NOMO-1 treated with DMSO at 0.1 percent for 48 hours (cell line): Measurements from ENCODE around the gene LCN9.
"Not testable (repeated sequence)": the region's sequence is repeated elsewhere in the genome, so short reads cannot be mapped to it uniquely, and the experiment has no call there.

Experiments used
- DNase-seq: peaks from one replicate; lab custom pipeline; 2025; ENCODE audit not compliant: unreplicated experiment; lab: John Stamatoyannopoulos, UW

Gene LCN9

GRCh38 chr9:135644631-135645218 is 18.4 kb upstream of the LCN9 start:
- DNase-seq: no peak

GRCh38 chr9:135647884-135648283 is 15.2 kb upstream of the LCN9 start:
- DNase-seq: no peak

- no peak for DNase-seq
Measured at GRCh38 chr9:135648494-135649410, 14.4 kb upstream of the LCN9 start.

- no peak for DNase-seq
Measured at GRCh38 chr9:135649508-135649907, 13.6 kb upstream of the LCN9 start.

- DNase-seq: no peak
Measured at GRCh38 chr9:135650408-135650807, 12.7 kb upstream of the LCN9 start.

GRCh38 chr9:135655317-135655716 is 7.8 kb upstream of the LCN9 start:
- DNase-seq: no peak

- DNase-seq: no peak
Measured at GRCh38 chr9:135657416-135657815, 5.7 kb upstream of the LCN9 start.

GRCh38 chr9:135659252-135659651 is 3.9 kb upstream of the LCN9 start:
- no peak for DNase-seq

- DNase-seq: no peak
Measured at GRCh38 chr9:135660407-135660806, 2.7 kb upstream of the LCN9 start.

GRCh38 chr9:135661816-135662560 is 1.1 kb upstream of the LCN9 start:
- DNase-seq: no peak

GRCh38 chr9:135663451-135663770 is 302 bp downstream of the LCN9 start:
- no peak for DNase-seq

- DNase-seq: no peak
Measured at GRCh38 chr9:135663857-135664256, 748 bp downstream of the LCN9 start.

- DNase-seq: no peak
Measured at GRCh38 chr9:135664266-135664665, 1.2 kb downstream of the LCN9 start.

GRCh38 chr9:135664801-135665794 is 2.0 kb downstream of the LCN9 start:
- no peak for DNase-seq

GRCh38 chr9:135665795-135666189 is 2.7 kb downstream of the LCN9 start:
- DNase-seq: no peak

- no peak for DNase-seq
Measured at GRCh38 chr9:135666534-135667462, 3.7 kb downstream of the LCN9 start.

- no peak for DNase-seq
Measured at GRCh38 chr9:135667463-135668001, 4.4 kb downstream of the LCN9 start.

- DNase-seq: not testable (repeated sequence)
Measured at GRCh38 chr9:135669018-135669417, 5.9 kb downstream of the LCN9 start.

GRCh38 chr9:135669616-135670285 is 6.6 kb downstream of the LCN9 start:
- no peak for DNase-seq
